Parathyroid adenoma (tissue), 2 donors: Measurements from ENCODE around the gene BTBD7.
"Not testable (repeated sequence)": the region's sequence is repeated elsewhere in the genome, so short reads cannot be mapped to it uniquely, and the experiment has no call there.

ENCODE experiments used
- H2AFZ ChIP-seq: fragments of 300-600 bp; sonication (generic); one replicate; pipeline ENCODE4 v1.7.0; 2017; ENCODE audit warnings: antibody characterized with exemption, mild to moderate bottlenecking
- H3K27ac ChIP-seq: fragments of 300-600 bp; sonication (generic); one replicate; pipeline ENCODE4 v1.7.0; 2017
- H3K27me3 ChIP-seq: fragments of 300-600 bp; sonication (generic); one replicate; pipeline ENCODE4 v1.7.0; 2017; ENCODE audit warnings: low read length; ENCODE audit not compliant: control insufficient read depth, insufficient read depth
- H3K36me3 ChIP-seq: fragments of 300-600 bp; sonication (generic); one replicate; pipeline ENCODE4 v1.7.0; 2017; ENCODE audit warnings: low read length; ENCODE audit not compliant: control insufficient read depth, insufficient read depth
- H3K4me1 ChIP-seq: fragments of 300-600 bp; sonication (generic); one replicate; pipeline ENCODE4 v1.7.0; 2017; ENCODE audit warnings: control low read depth
- H3K4me2 ChIP-seq: fragments of 300-600 bp; sonication (generic); one replicate; pipeline ENCODE4 v1.7.0; 2017; ENCODE audit warnings: low read length
- H3K4me3 ChIP-seq: fragments of 300-600 bp; sonication (generic); one replicate; pipeline ENCODE4 v1.7.0; 2017; ENCODE audit warnings: low read depth, low read length
- H3K79me2 ChIP-seq: fragments of 300-600 bp; sonication (generic); one replicate; pipeline ENCODE4 v1.7.0; 2017; ENCODE audit warnings: control low read depth
- H3K9ac ChIP-seq: fragments of 300-600 bp; sonication (generic); one replicate; pipeline ENCODE4 v1.7.0; 2017; ENCODE audit warnings: mild to moderate bottlenecking
- H3K9me3 ChIP-seq: fragments of 300-600 bp; sonication (generic); one replicate; pipeline ENCODE4 v1.7.0; 2017; ENCODE audit warnings: low read length; ENCODE audit not compliant: control insufficient read depth
- TF ChIP-seq, protein P1 (sequence below): fragments of 300-600 bp; sonication (generic); IDR thresholded peaks from one replicate; pipeline ENCODE4 v1.7.0; 2017; ENCODE audit warnings: antibody characterized with exemption, mild to moderate bottlenecking
- donor health status: primary hyperparathyroidism.

The BTBD7 gene

DNA sequence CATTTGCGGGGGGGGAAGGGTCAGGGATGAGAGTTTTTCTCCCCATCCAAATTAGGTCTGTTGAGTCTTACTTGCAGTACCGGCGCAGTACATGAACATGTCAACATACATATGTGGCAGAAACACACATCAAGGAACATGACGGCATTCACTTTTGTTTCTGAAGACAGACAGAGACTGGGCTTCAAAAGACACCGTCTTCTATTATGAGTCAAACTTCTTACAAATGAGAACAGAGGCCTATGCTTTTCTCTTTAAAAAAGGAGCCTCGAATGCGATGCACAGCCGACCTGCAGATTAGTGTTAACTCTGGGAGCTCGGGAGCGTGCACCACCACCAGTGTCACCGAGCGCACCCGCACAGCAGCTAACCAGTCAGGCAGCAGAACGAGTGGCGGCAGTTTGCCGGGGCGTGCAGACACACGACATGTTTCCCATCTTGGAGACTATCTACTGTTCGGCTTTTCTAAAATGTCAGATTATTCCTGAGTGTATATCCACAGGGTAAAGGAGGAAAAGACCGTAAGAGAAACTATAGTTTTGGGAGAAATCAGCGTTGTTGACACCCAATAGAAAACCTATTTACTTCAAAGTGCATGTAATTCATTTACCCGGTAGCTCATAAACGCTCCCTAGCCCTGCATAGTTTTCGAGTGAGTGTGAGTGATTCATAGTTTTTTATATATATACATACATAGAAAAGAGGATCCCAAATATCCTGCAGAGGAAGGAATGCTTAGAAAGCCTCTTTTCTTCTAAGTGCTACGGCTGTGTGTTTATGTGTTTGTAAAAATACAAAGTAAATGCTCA is 92.8 kb downstream of the BTBD7 start:
- no peaks in the 10 kb centered on the region for H3K36me3 ChIP-seq
- no peak overlapping the region for H3K9ac ChIP-seq
- TF ChIP-seq, protein P1, sequence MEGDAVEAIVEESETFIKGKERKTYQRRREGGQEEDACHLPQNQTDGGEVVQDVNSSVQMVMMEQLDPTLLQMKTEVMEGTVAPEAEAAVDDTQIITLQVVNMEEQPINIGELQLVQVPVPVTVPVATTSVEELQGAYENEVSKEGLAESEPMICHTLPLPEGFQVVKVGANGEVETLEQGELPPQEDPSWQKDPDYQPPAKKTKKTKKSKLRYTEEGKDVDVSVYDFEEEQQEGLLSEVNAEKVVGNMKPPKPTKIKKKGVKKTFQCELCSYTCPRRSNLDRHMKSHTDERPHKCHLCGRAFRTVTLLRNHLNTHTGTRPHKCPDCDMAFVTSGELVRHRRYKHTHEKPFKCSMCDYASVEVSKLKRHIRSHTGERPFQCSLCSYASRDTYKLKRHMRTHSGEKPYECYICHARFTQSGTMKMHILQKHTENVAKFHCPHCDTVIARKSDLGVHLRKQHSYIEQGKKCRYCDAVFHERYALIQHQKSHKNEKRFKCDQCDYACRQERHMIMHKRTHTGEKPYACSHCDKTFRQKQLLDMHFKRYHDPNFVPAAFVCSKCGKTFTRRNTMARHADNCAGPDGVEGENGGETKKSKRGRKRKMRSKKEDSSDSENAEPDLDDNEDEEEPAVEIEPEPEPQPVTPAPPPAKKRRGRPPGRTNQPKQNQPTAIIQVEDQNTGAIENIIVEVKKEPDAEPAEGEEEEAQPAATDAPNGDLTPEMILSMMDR: no peak
- H3K27me3 ChIP-seq: no peaks in the 10 kb centered on the region
- no peak overlapping the region for H3K4me3 ChIP-seq
- H3K4me1 ChIP-seq: peaks cover 8% of the 10 kb centered on the region
- H2AFZ ChIP-seq: no peak overlapping the region
- no peak overlapping the region for H3K27ac ChIP-seq
- H3K79me2 ChIP-seq: no peaks in the 10 kb centered on the region
- H3K9me3 ChIP-seq: no peaks in the 10 kb centered on the region
- no peak overlapping the region for H3K4me2 ChIP-seq

DNA sequence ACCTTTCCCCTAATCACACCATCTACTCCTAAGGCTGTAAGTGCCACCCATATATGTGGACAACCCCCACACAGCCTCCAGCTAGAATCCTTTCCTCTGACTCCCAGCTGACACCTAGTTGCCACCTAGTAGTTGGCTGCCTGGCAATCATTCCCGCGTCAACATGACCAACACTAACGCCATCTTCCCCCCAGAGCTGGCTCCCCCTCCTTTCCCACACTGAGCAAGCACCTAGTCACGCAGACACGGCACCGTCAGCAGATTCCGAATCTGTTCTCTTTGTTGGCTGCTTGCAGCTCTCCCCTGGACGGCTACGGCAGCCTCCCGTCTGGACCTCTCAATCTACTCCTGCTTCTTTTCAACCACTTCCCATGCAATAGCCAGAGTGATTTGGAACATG is 98.0 kb downstream of the BTBD7 start:
- peaks cover 17% of the 10 kb centered on the region for H3K4me1 ChIP-seq
- peak overlapping the region; percentile 30 for H3K4me3 ChIP-seq
- no peaks in the 10 kb centered on the region for H3K9me3 ChIP-seq

DNA sequence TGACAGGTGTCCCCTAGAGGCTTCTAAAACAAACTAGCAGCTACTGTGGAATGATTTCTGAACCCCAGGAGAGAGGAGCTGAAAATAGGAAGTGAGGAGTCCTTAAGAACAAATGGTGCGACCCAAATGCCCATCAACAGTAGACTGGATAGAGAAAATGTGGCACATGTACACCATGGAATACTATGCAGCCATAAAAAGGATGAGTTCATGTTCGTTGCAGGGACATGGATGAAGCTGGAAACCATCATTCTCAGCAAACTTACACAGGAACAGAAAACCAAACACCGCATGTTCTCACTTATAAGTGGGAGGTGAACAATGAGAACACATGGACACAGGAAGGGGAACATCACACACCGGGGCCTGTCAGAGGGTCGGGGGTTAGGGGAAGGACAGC is 99.8 kb downstream of the BTBD7 start:
- H2AFZ ChIP-seq, H3K9me3 ChIP-seq, H3K4me2 ChIP-seq, H3K27ac ChIP-seq, H3K4me3 ChIP-seq, H3K9ac ChIP-seq, H3K79me2 ChIP-seq, H3K36me3 ChIP-seq, H3K27me3 ChIP-seq: not testable (repeated sequence)
- peaks cover 16% of the 10 kb centered on the region for H3K4me1 ChIP-seq

More for the DNA sequence above, 98.0 kb downstream of the BTBD7 start:
- H2AFZ ChIP-seq: peak overlapping the region; percentile 80
- no peaks in the 10 kb centered on the region for H3K36me3 ChIP-seq
- H3K27me3 ChIP-seq: no peaks in the 10 kb centered on the region
- H3K4me2 ChIP-seq: peak overlapping the region; percentile 62
- no peaks in the 10 kb centered on the region for H3K79me2 ChIP-seq
- H3K9ac ChIP-seq: no peak overlapping the region
- H3K27ac ChIP-seq: no peak overlapping the region
- TF ChIP-seq, protein P1: no peak

DNA sequence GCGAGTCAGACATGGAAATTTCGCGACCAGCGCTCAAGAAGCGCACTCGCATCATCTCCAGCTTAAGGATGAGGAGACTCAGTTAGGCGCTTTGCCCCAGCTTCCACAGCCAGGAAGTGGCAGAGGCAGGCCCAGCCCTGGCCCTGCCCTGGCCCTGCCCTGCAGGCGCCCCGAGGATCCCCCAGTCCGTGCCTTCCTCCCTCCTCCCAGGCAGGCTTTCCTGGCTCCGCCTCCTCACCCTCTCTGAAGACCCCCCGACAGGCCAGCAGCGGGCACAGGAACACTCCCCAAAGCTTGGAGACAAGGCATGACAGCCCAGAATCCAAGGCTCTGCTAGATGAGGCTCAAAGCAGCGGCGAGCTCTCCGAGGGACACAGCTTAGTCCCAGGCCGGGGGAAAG is 100.7 kb downstream of the BTBD7 start:
- Histone ChIP-seq H3K9ac (no peak overlapping the region), H3K4me2 (no peak overlapping the region), H3K4me3 (no peak overlapping the region), H3K36me3 (no peaks in the 10 kb centered on the region), H2AFZ (peak overlapping the region; percentile 84), H3K9me3 (no peaks in the 10 kb centered on the region), H3K27ac (no peak overlapping the region), H3K79me2 (no peaks in the 10 kb centered on the region), H3K4me1 (peaks cover 12% of the 10 kb centered on the region), H3K27me3 (no peaks in the 10 kb centered on the region)
- TF ChIP-seq, protein P1: no peak

DNA sequence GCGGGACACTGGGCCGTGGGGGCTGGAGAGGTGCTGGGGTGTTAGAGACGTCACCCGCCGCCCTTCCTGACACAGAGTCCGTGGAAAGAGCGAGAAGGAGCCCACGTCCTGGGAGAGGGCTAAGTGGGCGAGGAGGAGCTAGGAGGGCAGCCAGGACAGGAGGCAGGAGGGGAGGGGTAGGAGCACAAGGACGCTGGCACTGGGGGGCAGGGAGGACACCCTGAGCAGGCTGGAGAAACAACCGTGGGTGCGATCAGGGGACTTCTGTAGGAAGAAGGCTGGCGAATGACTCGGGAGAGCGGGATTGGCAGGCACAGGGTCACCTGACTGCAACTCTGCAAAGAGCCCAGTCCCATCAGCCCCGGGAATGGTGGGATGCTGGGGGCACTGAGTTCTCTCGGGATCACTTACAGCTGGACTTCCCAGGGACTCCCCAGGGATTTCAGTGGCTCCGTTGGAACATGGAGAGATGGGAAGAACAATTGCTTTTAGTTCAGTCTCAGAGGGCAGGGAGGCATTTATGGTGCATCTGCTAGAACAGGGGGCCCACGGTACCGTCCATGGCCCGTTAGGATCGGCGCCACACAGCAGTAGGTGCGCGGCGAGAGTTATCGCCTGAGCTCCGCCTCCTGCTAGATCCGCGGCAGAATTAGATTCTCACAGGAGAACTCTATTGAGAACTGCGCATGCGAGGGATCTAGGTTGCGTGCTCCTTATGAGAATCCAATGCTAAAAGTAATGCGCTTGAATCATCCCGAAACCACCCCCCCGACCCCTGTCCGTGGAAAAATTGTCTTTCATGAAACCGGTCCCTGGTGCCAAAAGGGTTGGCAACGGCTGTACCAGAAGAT is 101.5 kb downstream of the BTBD7 start:
- H2AFZ ChIP-seq: peak overlapping the region; percentile 84
- TF ChIP-seq, protein P1: no peak
- H3K4me2 ChIP-seq: peak overlapping the region; percentile 67
- no peak overlapping the region for H3K27ac ChIP-seq
- H3K79me2 ChIP-seq: no peaks in the 10 kb centered on the region
- no peaks in the 10 kb centered on the region for H3K9me3 ChIP-seq
- peak overlapping the region; percentile 16 for H3K4me3 ChIP-seq
- peaks cover 12% of the 10 kb centered on the region for H3K4me1 ChIP-seq
- no peaks in the 10 kb centered on the region for H3K27me3 ChIP-seq
- H3K9ac ChIP-seq: no peak overlapping the region
- H3K36me3 ChIP-seq: no peaks in the 10 kb centered on the region
